HepG2 (cell line): ENCODE data around the gene DCN. TPM values are rescaled to one million over a fixed set of nuclear protein-coding genes. Genes with fewer than 3 reads are reported as not detected.

Experiments
- ATAC-seq: fragments of 200-7000 bp; cut with Tn5 transposase; 3 replicates; pipeline ENCODE4 v1.9.1; 2020; ENCODE audit warnings: mild to moderate bottlenecking, moderate library complexity
- BruUV-seq: library from RNA; stranded (reverse); fragments of 400-500 nt; replicated peaks from 2 replicates; lab custom pipeline; 2021; lab: Mats Ljungman, UMichigan
- CTCF ChIA-PET: fragments of 300-600 bp; formaldehyde crosslinking; extraction: SDS; loops from one replicate; lab custom pipeline; 2021; ENCODE audit warnings: low total read pairs, inconsistent platforms, low intra/inter-chr PET ratio; lab: Yijun Ruan, JAX
- POLR2A ChIA-PET: fragments of 350-600 bp; sonication (Branson Sonifier 250); formaldehyde crosslinking; loops from one replicate; lab custom pipeline; 2020; ENCODE audit warnings: antibody characterized with exemption, inconsistent platforms; lab: Yijun Ruan, JAX
- DNase-seq: peaks from one replicate; pipeline ENCODE4 v3.0.0-alpha.2; 2015; ENCODE audit warnings: low spot score
- FAIRE-seq: peaks from 3 replicates; lab custom pipeline; 2011; peaks lifted over from hg19 to GRCh38; lab: Jason Lieb, UNC
- H2AFZ ChIP-seq: one replicate; pipeline ENCODE4 v1.6.1; 2011; ENCODE audit warnings: low read length, inconsistent platforms
- H3K27ac ChIP-seq: fragments of 300-600 bp; 3 replicates; pipeline ENCODE4 v1.8.0; 2011; ENCODE audit warnings: mixed run types, mild to moderate bottlenecking, mixed read lengths, low read length, inconsistent platforms; ENCODE audit not compliant: insufficient read depth; ENCODE audit errors: extremely low read length
- H3K27me3 ChIP-seq, 2 experiments: fragments of 200-600 bp in 1 of 2; 2 replicates in 1 of 2; 3 replicates in 1 of 2; pipeline versions ENCODE4 v1.6.0 to v1.8.0; 2011; ENCODE audit warnings: low read length in 2 of 2, mild to moderate bottlenecking in 2 of 2, moderate library complexity in 2 of 2, inconsistent platforms in 1 of 2; ENCODE audit not compliant: insufficient read depth in 2 of 2, control insufficient read depth in 1 of 2
- H3K36me3 ChIP-seq, 2 experiments: fragments of 200-600 bp in 1 of 2; replicated peaks in 1 of 2; 2 replicates in 1 of 2; 3 replicates in 1 of 2; pipeline versions ENCODE4 v1.5.1 to v1.8.0; 2011; ENCODE audit warnings: low read length in 2 of 2, inconsistent platforms in 1 of 2; ENCODE audit not compliant: insufficient read depth in 2 of 2, control insufficient read depth in 1 of 2
- H3K4me1 ChIP-seq: 2 replicates; pipeline ENCODE4 v1.5.1; 2012; ENCODE audit warnings: low read length, inconsistent platforms; ENCODE audit not compliant: insufficient read depth
- H3K4me2 ChIP-seq: 2 replicates; pipeline ENCODE4 v1.6.0; 2011; ENCODE audit warnings: low read depth, low read length, inconsistent platforms
- H3K4me3 ChIP-seq, 3 experiments: fragments of 200-600 bp in 1 of 3; sonication (generic), shearing (Covaris generic) in 1 of 3; replicated peaks in 1 of 3; 2 replicates each; pipeline ENCODE4 v1.5.1; 2011 to 2016; ENCODE audit warnings: low read length in 3 of 3, inconsistent platforms in 2 of 3, low read depth in 2 of 3, mild to moderate bottlenecking in 2 of 3, control low read depth in 1 of 3, mixed read lengths in 1 of 3; ENCODE audit not compliant: insufficient read depth in 1 of 3
- H3K79me2 ChIP-seq: one replicate; pipeline ENCODE4 v1.6.1; 2011; ENCODE audit warnings: low read length, inconsistent platforms; ENCODE audit not compliant: insufficient read depth
- H3K9ac ChIP-seq: 2 replicates; pipeline ENCODE4 v1.6.0; 2011; ENCODE audit warnings: mild to moderate bottlenecking, low read depth, low read length, inconsistent platforms; ENCODE audit not compliant: insufficient read depth
- H3K9me3 ChIP-seq: 2 replicates; pipeline ENCODE4 v1.5.1; 2012; ENCODE audit warnings: mild to moderate bottlenecking, low read length
- H4K20me1 ChIP-seq: 2 replicates; pipeline ENCODE4 v1.6.0; 2011; ENCODE audit warnings: inconsistent platforms, mild to moderate bottlenecking, low read length, moderate library complexity; ENCODE audit not compliant: insufficient read depth
- CREM ChIP-seq, 2 experiments: sonication (generic) in 1 of 2; formaldehyde crosslinking in 1 of 2; IDR thresholded peaks; 2 replicates each; pipeline versions ENCODE4 v1.4.0 to v1.6.1; 2016 to 2020; ENCODE audit warnings: antibody characterized with exemption in 1 of 2, mild to moderate bottlenecking in 1 of 2, missing genetic modification reagents in 1 of 2
- EP300 ChIP-seq, 3 experiments: sonication (generic) in 1 of 3; formaldehyde crosslinking in 1 of 3; IDR thresholded peaks; 2 replicates each; pipeline versions ENCODE4 v1.5.1 to v1.6.1; 2011 to 2020; ENCODE audit warnings: low read depth in 2 of 3, low read length in 2 of 3, borderline replicate concordance in 1 of 3, improper control_type of control experiment in 1 of 3, mild to moderate bottlenecking in 1 of 3, missing genetic modification reagents in 1 of 3, moderate library complexity in 1 of 3
- GRHL1 ChIP-seq: sonication (generic); formaldehyde crosslinking; conservative IDR thresholded peaks from 2 replicates; pipeline ENCODE4 v1.8.0; 2022; ENCODE audit warnings: missing genetic modification reagents
- HNF1A ChIP-seq, 2 experiments: sonication (generic) in 1 of 2; formaldehyde crosslinking in 1 of 2; IDR thresholded peaks; 2 replicates each; pipeline versions ENCODE4 v1.4.0 to v1.6.1; 2016 to 2020; ENCODE audit warnings: borderline replicate concordance in 1 of 2, low read depth in 1 of 2, mild to moderate bottlenecking in 1 of 2, missing genetic modification reagents in 1 of 2
- JUN ChIP-seq: sonication (generic); formaldehyde crosslinking; IDR thresholded peaks from 2 replicates; pipeline ENCODE4 v1.4.0; 2020; ENCODE audit warnings: mild to moderate bottlenecking, missing genetic modification reagents
- KAT7 ChIP-seq: IDR thresholded peaks from 2 replicates; pipeline ENCODE4 v1.6.1; 2018; ENCODE audit warnings: borderline replicate concordance, missing compliant biosample characterization
- KDM1A ChIP-seq: IDR thresholded peaks from 2 replicates; pipeline ENCODE4 v1.6.1; 2016; ENCODE audit warnings: missing compliant biosample characterization
- KDM3A ChIP-seq: IDR thresholded peaks from 2 replicates; pipeline ENCODE4 v1.6.1; 2018; ENCODE audit warnings: low read depth, missing compliant biosample characterization
- RARA ChIP-seq: IDR thresholded peaks from 2 replicates; pipeline ENCODE4 v1.6.1; 2016; ENCODE audit warnings: missing genetic modification reagents, missing compliant biosample characterization
- RNF2 ChIP-seq: fragments of 450-650 bp; conservative IDR thresholded peaks from 2 replicates; pipeline ENCODE4 v1.6.1; 2016; ENCODE audit warnings: low read depth
- SMAD1 ChIP-seq: sonication (generic); formaldehyde crosslinking; IDR thresholded peaks from 2 replicates; pipeline ENCODE4 v1.4.0; 2020; ENCODE audit warnings: missing genetic modification reagents, low read depth, mild to moderate bottlenecking, borderline replicate concordance
- TBX2 ChIP-seq: sonication (generic); formaldehyde crosslinking; IDR thresholded peaks from 2 replicates; pipeline ENCODE4 v1.5.0; 2020; ENCODE audit warnings: missing genetic modification reagents, mild to moderate bottlenecking, borderline replicate concordance
- ZC3H13 ChIP-seq: sonication (generic); formaldehyde crosslinking; IDR thresholded peaks from 2 replicates; pipeline ENCODE4 v1.8.1; 2023; ENCODE audit warnings: mild to moderate bottlenecking, missing genetic modification reagents, moderate library complexity
- ZNF615 ChIP-seq: sonication (generic); formaldehyde crosslinking; IDR thresholded peaks from 2 replicates; pipeline ENCODE4 v1.5.0; 2020; ENCODE audit warnings: mild to moderate bottlenecking, missing genetic modification reagents, borderline replicate concordance
- ZNF788 ChIP-seq: sonication (generic); formaldehyde crosslinking; IDR thresholded peaks from 2 replicates; pipeline ENCODE4 v1.5.0; 2020; ENCODE audit warnings: mild to moderate bottlenecking, missing genetic modification reagents, borderline replicate concordance
- ZNF83 ChIP-seq: sonication (generic); formaldehyde crosslinking; IDR thresholded peaks from 2 replicates; pipeline ENCODE4 v1.4.0; 2020; ENCODE audit warnings: missing genetic modification reagents, mild to moderate bottlenecking, borderline replicate concordance
- in situ Hi-C: cut with HindIII; loops from 2 replicates; pipeline ENCODE4 v1.10.0; 2017; ENCODE audit warnings: low pct_unique_long_range_greater_than_20kb; ENCODE audit not compliant: extremely low pct_ligation_motif_present
- intact Hi-C: fragments of 100-400 bp; cut with micrococcal nuclease; formaldehyde crosslinking; loops from one replicate; pipeline ENCODE4 v1.10.0; 2022; ENCODE audit not compliant: unreplicated experiment
- polyA plus RNA-seq, 8 experiments: library from polyadenylated mRNA; depleted of rRNA in 3 of 8; stranded (reverse) in 7 of 8; unstranded in 1 of 8; fragments of >200 nt; fragmentation: Illumina TruSeq in 4 of 8; extraction: Trizol in 4 of 8; gene quantifications; 2 replicates each; pipeline versions ENCODE4 v1.2.1 to v1.2.3, GENCODE V29; 2011 to 2016; ENCODE audit warnings: low read depth in 4 of 8, missing spikeins in 1 of 8, mixed read lengths in 1 of 8; ENCODE audit not compliant: insufficient read depth in 1 of 8
- total RNA-seq, 5 experiments: library from RNA; depleted of rRNA; stranded (reverse); fragments of >200 nt; fragmentation: Illumina TruSeq; extraction: Trizol; gene quantifications; 2 replicates each; pipeline ENCODE4 v1.2.3, GENCODE V29; 2016; ENCODE audit warnings: low read depth in 1 of 5

DCN gene
- total and polyA plus RNA-seq, 2 of the 13 experiments (the other 11 are each of a cell fraction or from before 2014, with no cell fraction given): not detected

DNA sequence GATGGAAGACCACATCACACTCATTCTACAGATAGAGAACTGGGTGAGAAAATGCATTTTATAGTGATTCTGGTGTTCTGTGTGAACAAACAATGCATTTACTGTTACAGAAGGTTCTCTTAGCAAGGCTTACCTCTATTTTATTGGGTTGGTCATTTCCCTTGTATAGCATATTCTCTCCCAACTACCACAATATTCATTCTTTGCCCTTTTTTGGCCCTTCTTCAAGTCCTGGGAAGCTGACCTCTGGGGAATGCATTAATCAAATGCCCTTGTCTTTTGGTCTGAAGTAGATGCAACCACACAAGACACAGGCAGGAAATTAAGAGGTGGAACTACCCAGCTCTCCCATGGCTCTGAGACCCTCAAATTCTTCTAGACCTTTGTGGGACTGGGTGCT is 19.5 kb downstream of the DCN start:
- no peak for FAIRE-seq
- CTCF ChIA-PET: no interaction called here

More for the DNA sequence above, 19.5 kb downstream of the DCN start:
- DNase-seq: no peak
- Histone ChIP-seq H2AFZ (no peak overlapping the region), H3K4me3 (no peak overlapping the region), H3K27me3 (no peaks in the 10 kb centered on the region), H3K36me3 (no peaks in the 10 kb centered on the region), H3K9ac (no peak overlapping the region), H3K79me2 (no peaks in the 10 kb centered on the region), H3K9me3 (no peaks in the 10 kb centered on the region), H3K4me1 (no peaks in the 10 kb centered on the region), H3K27ac (no peak overlapping the region)
- no TSS peak for BruUV-seq
- POLR2A ChIA-PET: no interaction called here
- in situ Hi-C loops: no loop called here
- no peak for ATAC-seq
- TF ChIP-seq CREM (IDR thresholded peaks at IDR 0.05): no peak
- no peak for TF ChIP-seq CREM (CRISPR knock-in tag; IDR thresholded peaks at IDR 0.05)
- TF ChIP-seq ZNF615 (CRISPR knock-in tag): no peak
- no peak for TF ChIP-seq RARA (CRISPR knock-in tag)
- TF ChIP-seq KDM1A: no peak
- TF ChIP-seq ZNF83 (CRISPR knock-in tag): no peak
- TF ChIP-seq GRHL1 (CRISPR knock-in tag): no peak
- no peak for TF ChIP-seq SMAD1 (CRISPR knock-in tag)
- TF ChIP-seq EP300 (IDR thresholded peaks at IDR 0.05; ENCODE audit: low read depth in 2 of 2, low read length in 2 of 2): no peak
- no peak for TF ChIP-seq EP300 (CRISPR knock-in tag; IDR thresholded peaks at IDR 0.05; ENCODE audit: borderline replicate concordance)
- TF ChIP-seq JUN: no peak
- no peak for TF ChIP-seq ZNF788 (CRISPR knock-in tag)
- TF ChIP-seq KDM3A (CRISPR knock-in tag): no peak
- no peak for TF ChIP-seq HNF1A (IDR thresholded peaks at IDR 0.05; ENCODE audit: low read depth)
- no peak for TF ChIP-seq HNF1A (CRISPR knock-in tag; IDR thresholded peaks at IDR 0.05; ENCODE audit: borderline replicate concordance)
- no peak for TF ChIP-seq TBX2 (CRISPR knock-in tag)
- no peak for TF ChIP-seq RNF2
- no peak for TF ChIP-seq ZC3H13 (CRISPR knock-in tag)
- TF ChIP-seq KAT7 (CRISPR knock-in tag): no peak
- TF ChIP-seq, all 625 proteins: peak for 0
- intact Hi-C loops: loop anchor here (5.0 kb wide), 1 partner anchor 1371 kb away; no protein-coding TSS in a partner anchor
- Histone ChIP-seq H4K20me1 (no peaks in the 10 kb centered on the region), H3K4me2 (no peak overlapping the region)
